CD4-positive, alpha-beta T cell treated with Interleukin-21 for 1 hour (primary cell): Measurements from ENCODE around the gene VTCN1.
"Not testable (repeated sequence)": the region's sequence is repeated elsewhere in the genome, so short reads cannot be mapped to it uniquely, and the experiment has no call there.

ENCODE experiments used
- DNase-seq: peaks from one replicate; pipeline ENCODE4 v3.0.0-alpha.2; 2020

VTCN1 gene, protein sequence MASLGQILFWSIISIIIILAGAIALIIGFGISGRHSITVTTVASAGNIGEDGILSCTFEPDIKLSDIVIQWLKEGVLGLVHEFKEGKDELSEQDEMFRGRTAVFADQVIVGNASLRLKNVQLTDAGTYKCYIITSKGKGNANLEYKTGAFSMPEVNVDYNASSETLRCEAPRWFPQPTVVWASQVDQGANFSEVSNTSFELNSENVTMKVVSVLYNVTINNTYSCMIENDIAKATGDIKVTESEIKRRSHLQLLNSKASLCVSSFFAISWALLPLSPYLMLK

GRCh38 chr1:117210831-117211261 lies at the start of gene VTCN1:
Gene VTCN1, minus strand, starts transcription at chr1:117210927. Its CDS starts 72 bp downstream, at chr1:117210855.
- no peak for DNase-seq

- no peak for DNase-seq
Measured at GRCh38 chr1:117258791-117259190, 48.1 kb upstream of the VTCN1 start.

GRCh38 chr1:117258075-117258474 lies 47.3 kb upstream of the VTCN1 start:
- DNase-seq: not testable (repeated sequence)

DNA sequence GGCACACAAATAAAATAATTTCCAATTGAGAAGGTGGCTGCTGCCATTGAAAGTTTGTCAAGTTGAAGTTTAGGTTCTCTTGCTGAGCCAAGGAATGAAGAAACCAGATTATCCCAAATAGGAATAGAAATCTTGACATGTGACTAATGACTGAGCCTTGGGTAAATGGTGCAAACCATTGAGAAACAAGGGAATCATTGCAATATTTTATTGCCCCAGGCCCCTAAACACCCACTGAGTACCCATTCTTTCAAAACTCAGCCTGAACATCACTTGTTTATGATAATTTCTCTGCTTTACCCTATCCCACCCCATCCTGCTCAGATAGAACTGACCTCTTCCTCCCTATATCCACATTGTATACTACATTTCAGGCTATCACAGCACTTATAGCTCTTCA lies 46.6 kb upstream of the VTCN1 start:
- no peak for DNase-seq

DNA sequence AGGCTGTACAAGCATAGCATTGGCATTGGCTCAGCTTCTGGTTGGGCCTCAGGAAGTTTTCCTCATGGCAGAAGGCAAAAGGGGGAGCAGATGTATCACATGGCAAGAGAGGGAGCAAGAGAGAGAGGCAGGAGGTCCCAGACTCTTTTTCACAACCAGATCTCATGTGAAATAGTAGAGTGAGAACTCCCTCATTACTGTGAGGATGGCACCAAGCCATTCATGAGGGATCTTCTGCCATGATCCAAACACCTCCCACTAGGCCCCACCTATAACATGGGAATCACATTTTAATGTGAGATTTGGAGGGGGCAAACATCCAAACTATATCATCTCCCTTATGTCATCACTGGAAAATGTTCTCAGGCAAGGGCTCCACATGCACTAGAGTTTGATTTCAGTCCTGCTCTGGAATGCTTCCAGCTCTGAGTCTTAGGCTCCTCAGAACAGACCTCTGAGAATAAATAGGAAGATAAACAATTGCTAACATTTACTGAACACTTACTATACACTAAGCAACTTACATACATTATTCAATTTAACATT lies 39.4 kb upstream of the VTCN1 start:
- DNase-seq: no peak

GRCh38 chr1:117244971-117245370 lies 34.2 kb upstream of the VTCN1 start:
- no peak for DNase-seq

GRCh38 chr1:117244306-117244705 lies 33.6 kb upstream of the VTCN1 start:
- no peak for DNase-seq

- DNase-seq: no peak
Measured at GRCh38 chr1:117241512-117241911, 30.8 kb upstream of the VTCN1 start.

DNA sequence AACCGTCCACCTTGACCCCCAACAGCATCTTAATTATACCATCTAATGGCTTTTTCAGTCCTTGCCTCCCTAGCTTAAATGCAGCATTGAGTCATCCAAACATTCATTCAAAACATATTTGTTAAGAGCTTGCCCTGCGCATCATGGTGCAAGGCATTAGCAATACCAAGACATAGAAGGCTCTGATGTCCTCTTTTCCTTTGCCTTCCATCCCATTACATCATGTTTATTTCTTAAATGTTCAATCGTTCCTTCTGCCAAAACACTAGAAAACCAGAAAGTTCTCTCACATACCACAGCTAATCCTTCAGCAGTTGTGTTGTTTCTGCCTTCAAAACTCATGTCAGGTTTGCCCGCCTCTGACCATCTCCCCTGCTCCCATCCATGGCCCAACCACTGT lies 29.8 kb upstream of the VTCN1 start:
- no peak for DNase-seq

DNA sequence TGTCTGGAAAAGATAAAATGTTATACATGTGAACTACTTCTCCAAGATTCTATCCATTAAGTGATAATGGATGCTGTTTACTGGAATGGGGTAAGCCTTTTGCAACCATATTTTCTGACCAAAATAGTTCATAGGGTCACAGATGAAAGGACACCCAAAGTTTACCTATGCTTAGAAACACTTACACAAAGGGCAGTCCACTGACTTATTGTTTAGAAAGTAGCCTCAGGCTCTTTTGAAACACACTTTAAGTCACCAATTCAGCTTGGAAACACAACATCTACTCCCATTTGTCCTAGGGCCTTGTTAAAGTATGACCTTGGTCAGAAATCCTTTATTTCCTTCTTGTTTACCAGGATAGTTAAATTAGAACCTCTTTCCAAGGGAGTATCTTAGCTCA lies 28.7 kb upstream of the VTCN1 start:
- DNase-seq: no peak

DNA sequence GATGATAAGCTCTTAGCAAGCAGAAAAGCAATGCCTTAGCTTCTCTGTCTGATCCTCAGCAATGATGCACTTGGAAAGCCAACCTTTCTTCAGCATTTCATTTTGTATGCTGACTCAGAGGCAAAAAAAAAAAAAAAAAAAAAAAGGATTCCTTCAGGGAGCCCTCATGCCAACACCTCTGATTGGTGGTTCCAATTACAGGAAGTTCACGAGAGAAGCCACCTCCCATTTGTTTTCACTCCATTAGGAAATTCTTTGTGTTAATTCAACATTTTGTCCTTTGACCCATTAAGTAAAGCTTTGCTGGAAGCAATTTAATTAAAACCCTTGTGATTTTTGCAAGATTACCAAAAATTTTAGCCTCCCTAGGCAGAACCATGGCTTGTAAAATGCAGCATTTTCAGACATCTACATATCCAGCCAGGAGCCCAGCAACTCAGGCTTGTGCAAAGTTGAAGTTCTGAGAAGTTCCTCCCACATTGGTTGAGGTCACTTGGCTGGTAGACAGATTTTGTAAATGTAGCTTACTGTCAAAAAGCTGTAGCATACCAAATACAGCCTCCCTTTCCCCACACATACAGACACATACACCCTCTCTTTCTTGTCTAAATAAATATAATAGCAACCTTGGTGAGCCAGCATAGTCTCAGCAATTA lies 27.1 kb upstream of the VTCN1 start:
- DNase-seq: no peak

GRCh38 chr1:117235863-117236465 lies 25.2 kb upstream of the VTCN1 start:
- no peak for DNase-seq

- no peak for DNase-seq
Measured at GRCh38 chr1:117232531-117232930, 21.8 kb upstream of the VTCN1 start.

GRCh38 chr1:117231748-117232373 lies 21.1 kb upstream of the VTCN1 start:
- no peak for DNase-seq

- DNase-seq: no peak
Measured at GRCh38 chr1:117231312-117231711, 20.6 kb upstream of the VTCN1 start.

- DNase-seq: no peak
Measured at GRCh38 chr1:117229217-117229616, 18.5 kb upstream of the VTCN1 start.

GRCh38 chr1:117225931-117226330 lies 15.2 kb upstream of the VTCN1 start:
- DNase-seq: no peak

DNA sequence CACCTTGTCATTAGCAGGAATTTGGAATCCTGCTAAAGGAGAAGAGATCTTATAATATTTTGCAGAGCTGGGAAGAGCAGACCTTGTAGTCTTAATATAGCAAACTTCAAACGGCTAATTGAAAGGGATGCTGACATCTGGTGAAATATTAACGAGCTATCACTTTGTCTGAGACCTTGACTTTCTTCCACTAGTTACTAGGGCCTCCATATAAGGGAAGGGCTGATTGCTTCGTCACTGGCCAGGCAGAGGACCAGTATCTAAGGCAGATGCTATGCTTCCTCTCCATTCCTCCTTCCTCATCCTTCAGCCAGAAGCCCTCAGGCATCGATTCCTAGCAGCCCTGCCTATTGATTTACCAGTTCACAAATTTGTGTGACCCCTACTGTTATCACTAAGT lies 6.0 kb upstream of the VTCN1 start:
- DNase-seq: no peak

- DNase-seq: no peak
Measured at GRCh38 chr1:117215733-117216462, 5.2 kb upstream of the VTCN1 start.

DNA sequence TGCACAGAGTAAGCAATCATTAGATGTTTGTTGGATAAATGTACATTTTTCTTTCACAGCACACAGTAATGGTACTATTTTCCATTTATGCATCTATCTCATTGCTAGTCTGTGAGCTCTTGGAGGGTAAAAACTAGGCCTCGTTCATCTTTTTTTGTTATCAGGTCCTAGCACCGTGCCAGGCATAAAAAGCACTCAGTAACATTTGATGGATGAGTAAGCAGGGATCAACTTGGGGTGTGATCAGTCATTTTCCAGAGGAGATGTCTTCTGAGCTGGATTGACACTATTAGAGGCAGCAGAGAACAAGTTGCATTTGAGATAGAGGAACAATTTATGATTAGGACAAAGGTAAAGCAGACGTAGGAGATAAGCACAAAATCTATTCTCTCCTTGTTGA lies 4.3 kb upstream of the VTCN1 start:
- no peak for DNase-seq

- no peak for DNase-seq
Measured at GRCh38 chr1:117213046-117213445, 2.3 kb upstream of the VTCN1 start.

GRCh38 chr1:117210386-117210785 lies 341 bp downstream of the VTCN1 start:
- no peak for DNase-seq

GRCh38 chr1:117209094-117209493 lies 1.6 kb downstream of the VTCN1 start:
- no peak for DNase-seq
